22Rv1 (cell line): ENCODE results near the gene TXNDC11.

Source experiments
- CTCF ChIP-seq: fragments of 450-650 bp; IDR thresholded peaks from 2 replicates; pipeline ENCODE4 v1.5.1; 2017; ENCODE audit warnings: mild to moderate bottlenecking
- ZFX ChIP-seq: fragments of 450-650 bp; IDR thresholded peaks from 2 replicates; pipeline ENCODE4 v1.6.1; 2017; ENCODE audit warnings: antibody characterized with exemption, borderline replicate concordance

GRCh38 chr16:11744075-11744470 is 1.4 kb upstream of the TXNDC11 start:
- no peak for TF ChIP-seq CTCF
- no peak for TF ChIP-seq ZFX
